ENCODE results near the gene UBXN2A. TPM values are rescaled to one million over a fixed set of nuclear protein-coding genes. Genes with fewer than 3 reads are reported as not detected.
"Not testable (repeated sequence)": the region's sequence is repeated elsewhere in the genome, so short reads cannot be mapped to it uniquely, and the experiment has no call there.

The UBXN2A gene
- total RNA-seq, 1 donor from 2014 or later = 10.4 TPM

GRCh38 chr2:23941644-23942043 is 1.4 kb downstream of the UBXN2A start:
- ATAC-seq = no peak

GRCh38 chr2:23943666-23944065 is 3.4 kb downstream of the UBXN2A start:
- ATAC-seq = no peak

GRCh38 chr2:23944527-23944926 is 4.3 kb downstream of the UBXN2A start:
- ATAC-seq = no peak

GRCh38 chr2:23944976-23945375 is 4.7 kb downstream of the UBXN2A start:
- ATAC-seq = no peak

- ATAC-seq = no peak
Measured at GRCh38 chr2:23947350-23947749, 7.1 kb downstream of the UBXN2A start.

GRCh38 chr2:23952558-23952957 is 12.3 kb downstream of the UBXN2A start:
- ATAC-seq = not testable (repeated sequence)

- no peak for ATAC-seq
Measured at GRCh38 chr2:23953625-23954024, 13.4 kb downstream of the UBXN2A start.

GRCh38 chr2:23954325-23955014 is 14.2 kb downstream of the UBXN2A start:
- no peak for ATAC-seq

- no peak for ATAC-seq
Measured at GRCh38 chr2:23967846-23968245, 27.6 kb downstream of the UBXN2A start.

GRCh38 chr2:23976883-23977282 is 36.6 kb downstream of the UBXN2A start:
- no peak for ATAC-seq

GRCh38 chr2:23988371-23988770 is 48.1 kb downstream of the UBXN2A start:
- peak; percentile 71 for ATAC-seq

- ATAC-seq = no peak
Measured at GRCh38 chr2:23992931-23993330, 52.7 kb downstream of the UBXN2A start.

- ATAC-seq = no peak
Measured at GRCh38 chr2:23993736-23994269, 53.5 kb downstream of the UBXN2A start.

GRCh38 chr2:23994567-23994966 is 54.3 kb downstream of the UBXN2A start:
- ATAC-seq = no peak

GRCh38 chr2:24007693-24008092 is 67.4 kb downstream of the UBXN2A start:
- ATAC-seq = no peak

GRCh38 chr2:24008672-24009366 is 68.6 kb downstream of the UBXN2A start:
- no peak for ATAC-seq

GRCh38 chr2:24009367-24009679 is 69.1 kb downstream of the UBXN2A start:
- ATAC-seq = no peak

- peak; percentile 35 for ATAC-seq
Measured at GRCh38 chr2:24009680-24010476, 69.6 kb downstream of the UBXN2A start, which contains the start of gene MFSD2B. Gene MFSD2B (plus strand): TSS chr2:24010085. CDS start chr2:24010097, 12 bp downstream.

- peak; percentile 19 for ATAC-seq
Measured at GRCh38 chr2:24010477-24011249, 70.4 kb downstream of the UBXN2A start.

GRCh38 chr2:24011250-24012104 is 71.2 kb downstream of the UBXN2A start:
- peak; percentile 24 for ATAC-seq

- ATAC-seq = no peak
Measured at GRCh38 chr2:24012521-24013188, 72.4 kb downstream of the UBXN2A start.

Measured in esophagus mucosa (tissue), 1 donor.